Non-pigmented ciliary epithelial cell (primary cell): ENCODE results near the gene RPL38.

Experiments
- DNase-seq: peaks from one replicate; pipeline ENCODE4 v3.0.0-alpha.2; 2010; ENCODE audit warnings: low read depth

Gene RPL38

DNA sequence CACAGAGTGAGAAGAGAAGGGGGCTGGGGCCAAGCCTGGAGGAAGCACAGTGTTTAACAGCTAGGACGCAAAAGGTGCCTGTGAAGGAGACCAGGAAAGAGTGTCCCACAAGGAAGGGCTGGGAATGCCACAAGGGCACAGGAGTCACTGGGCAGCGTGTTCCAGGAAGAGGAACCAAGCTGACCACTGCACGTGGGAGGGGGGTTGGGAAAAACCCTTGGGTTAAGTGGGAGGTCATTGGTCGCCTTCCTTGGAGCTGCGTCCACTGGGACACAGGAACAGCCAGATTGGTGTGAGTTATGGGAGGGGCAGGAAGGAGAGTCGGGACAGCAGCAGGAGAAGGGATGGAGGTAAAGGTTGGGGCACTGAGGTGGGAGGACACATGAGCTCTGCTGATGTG, 22.8 kb downstream of the RPL38 start:
- DNase-seq = no peak

DNA sequence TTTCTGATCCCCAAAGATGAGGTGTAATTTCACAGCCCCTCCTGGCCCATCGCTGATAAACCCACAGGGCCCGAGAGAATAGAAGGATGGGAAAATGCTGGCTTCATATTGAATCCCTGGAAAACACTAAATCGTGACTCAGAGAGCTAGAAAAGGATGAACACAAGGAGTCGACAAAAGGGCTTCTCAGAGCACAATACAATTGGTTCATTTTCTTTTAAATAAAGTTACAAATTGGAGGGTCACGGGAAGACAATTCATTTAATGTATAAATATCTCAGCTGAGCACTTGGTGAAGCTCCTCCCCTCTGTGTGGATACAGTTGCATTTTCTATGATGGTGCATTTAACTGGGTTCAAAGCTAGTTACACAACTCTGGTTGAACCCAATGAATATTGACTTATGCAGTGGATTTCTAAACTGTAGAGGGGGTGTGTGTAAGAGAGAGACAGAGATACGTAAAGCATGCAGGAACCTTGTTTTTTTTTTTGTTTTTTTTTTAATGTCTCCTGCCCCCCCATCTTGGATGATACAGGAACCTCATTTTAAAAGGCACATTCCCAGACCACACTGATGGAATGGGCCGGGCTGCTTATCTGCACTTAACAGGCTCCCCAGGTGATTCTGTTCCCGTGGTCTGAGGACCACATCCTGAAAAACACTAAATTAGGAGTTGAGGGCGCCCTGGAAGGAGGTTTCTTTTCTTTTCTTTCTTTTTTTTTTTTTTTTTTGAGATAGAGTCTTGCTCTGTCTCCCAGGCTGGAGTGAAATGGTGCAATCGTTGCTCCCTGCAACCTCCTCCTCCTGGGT, 24.0 kb downstream of the RPL38 start:
- DNase-seq = no peak

DNA sequence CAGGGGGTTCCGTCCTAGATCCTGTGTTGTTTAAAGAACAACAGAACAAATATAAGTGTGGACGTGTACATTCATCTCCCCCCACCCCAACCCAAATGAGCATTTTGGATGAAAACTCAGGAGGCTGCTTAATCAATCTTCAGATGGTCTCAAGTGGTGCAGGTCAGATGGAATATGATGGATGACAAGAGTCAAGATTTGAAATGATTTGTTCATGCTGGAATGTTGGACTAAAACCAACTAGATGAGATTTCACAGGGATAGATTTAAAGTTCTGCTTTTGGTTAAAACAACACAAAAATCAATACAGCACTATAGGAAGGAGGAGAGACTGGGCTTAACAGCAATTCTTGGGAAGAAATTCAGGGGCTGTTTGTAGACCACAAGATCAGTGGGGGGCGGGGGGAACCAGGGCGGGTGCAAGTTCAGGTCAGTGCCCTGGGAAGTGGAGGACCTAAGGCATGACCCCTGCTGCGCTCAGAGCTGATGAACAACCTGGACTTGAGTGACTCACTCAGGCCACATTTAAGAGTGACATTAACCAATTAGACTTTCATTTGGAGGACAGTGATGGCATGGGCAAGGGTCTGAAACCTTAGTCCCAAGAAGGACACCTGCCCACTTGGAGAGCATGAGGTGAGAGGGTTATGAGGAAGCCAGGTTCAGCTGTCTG, 25.0 kb downstream of the RPL38 start:
- no peak for DNase-seq

DNA sequence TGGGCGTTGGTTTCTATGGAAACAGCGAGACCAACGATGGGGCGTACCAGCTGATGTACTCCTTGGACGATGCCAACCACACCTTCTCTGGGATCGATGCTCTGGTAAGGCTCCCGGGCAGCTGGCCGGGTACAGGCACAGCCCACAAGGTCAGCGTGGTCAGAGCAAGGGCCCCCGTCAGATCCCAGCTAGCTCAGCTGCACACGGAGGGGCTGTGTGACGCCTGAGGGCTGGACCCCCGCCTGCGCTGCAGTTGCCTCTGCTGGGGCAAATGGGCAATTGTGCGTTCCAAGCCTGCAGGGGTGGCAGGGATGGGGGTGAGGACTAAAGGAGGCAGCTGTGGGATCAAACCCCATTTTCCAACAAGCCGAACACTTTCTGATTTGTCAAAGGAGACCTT, 27.4 kb downstream of the RPL38 start:
- DNase-seq = no peak

DNA sequence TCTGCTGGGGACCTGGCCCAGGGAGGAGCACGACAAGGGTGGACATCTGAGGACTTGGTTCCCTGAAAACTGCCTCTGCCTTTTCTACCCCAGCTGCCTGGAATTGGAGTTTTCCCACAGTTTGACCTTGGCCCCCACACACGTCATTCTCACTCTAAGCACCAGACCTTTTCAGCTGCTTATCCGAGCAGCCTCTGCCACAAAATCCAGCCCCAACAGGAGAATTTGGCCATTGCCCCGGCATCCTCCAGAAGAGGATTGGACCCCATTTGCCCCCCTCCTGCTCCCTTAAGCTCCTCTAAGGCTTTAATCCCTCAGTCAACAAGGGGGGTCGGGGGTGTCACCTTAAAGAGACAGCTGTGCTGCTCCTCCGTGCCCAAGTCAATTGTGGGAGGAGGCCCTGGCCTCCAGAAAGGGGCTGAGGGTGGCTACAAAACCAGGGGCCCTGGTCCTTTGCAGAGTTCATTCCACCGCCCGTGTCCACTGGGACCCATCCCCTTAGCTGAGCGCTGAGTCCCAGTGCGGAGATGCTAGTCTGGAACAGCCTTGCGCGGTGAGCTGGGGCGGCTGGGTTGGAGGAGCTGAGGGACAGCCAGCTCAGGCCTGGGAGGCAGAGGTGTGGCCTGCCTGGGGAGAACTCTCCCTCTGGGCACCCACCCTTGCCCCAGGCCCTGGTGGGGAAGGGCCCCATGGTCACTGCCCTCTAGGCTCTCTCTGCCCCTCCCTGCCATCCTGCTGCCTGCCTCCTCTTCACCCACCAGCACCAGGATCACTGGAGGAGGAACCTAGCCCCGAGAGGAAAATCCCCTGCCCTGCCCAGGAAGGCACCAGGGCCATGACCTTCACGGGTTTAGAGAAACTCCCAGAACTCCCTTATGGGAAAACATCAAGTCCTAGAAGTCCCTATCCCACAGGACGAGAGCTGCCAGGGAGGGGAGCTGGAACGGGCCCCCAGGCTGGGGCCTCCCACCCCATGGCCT, 28.7 kb downstream of the RPL38 start:
- DNase-seq = no peak

DNA sequence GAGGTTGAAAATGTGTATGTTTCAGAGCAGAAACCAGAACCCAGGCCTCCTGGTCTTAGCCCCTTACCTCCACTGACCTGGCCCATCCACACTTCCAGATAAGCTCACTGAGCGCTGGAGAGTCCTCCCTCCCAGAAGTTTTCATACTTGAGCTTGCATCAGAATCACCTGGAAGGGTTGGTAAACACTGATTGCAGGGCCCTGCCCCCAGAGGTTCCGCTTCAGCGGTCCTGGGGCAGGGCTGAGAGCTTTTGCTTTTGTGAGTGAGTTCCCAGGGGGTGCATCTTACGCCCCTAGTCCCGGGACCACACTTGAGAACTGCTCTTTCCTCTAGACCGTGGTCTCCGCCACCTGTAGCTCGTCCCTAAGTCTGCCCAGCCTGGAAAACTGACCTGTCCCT, 30.5 kb downstream of the RPL38 start:
- DNase-seq = no peak

DNA sequence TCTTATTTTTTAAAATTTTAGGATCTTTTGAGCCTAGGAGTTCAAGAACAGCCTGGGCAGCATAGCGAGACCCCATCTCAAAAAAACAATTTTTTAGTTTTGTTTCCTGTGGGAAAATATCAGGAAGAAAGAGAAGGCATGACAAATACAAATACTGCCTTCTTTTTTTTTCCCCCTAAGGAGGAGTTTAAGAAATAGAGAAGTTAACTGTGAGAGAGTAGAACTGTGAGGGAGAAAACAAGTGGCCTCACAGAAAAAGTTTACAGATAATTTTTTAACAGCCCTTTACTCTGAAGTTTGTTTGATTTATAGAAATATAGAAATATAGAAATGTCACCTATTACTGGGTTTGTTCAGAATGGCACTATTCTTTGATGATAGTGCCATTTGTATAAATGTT, 31.0 kb downstream of the RPL38 start:
- DNase-seq = no peak

DNA sequence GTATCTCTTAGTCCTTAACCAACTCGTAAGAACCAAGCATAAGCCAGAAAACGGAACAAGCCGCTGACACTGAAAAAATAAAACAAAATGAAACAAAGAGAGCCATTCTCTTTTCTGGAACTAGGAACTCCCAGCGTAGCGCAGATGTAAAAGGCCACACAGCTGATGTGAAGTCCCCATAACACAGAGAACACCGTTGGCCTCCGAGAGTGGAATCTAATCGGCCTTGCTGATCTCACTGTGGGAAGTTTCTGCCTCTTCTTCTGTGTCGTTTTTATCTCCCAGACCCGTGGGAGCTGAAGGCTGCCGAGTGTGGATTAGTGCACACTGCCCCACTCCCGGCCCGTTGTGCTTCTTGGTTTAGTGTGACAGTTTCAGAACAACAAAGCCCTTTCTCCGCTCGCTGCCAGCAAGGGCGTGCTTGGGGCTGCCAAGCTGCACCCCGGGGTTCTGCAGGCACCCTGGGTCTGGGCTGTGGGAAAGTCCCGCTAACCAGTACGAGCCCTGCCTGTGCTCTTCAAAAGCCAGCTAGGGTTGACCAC, 31.6 kb downstream of the RPL38 start:
- no peak for DNase-seq

DNA sequence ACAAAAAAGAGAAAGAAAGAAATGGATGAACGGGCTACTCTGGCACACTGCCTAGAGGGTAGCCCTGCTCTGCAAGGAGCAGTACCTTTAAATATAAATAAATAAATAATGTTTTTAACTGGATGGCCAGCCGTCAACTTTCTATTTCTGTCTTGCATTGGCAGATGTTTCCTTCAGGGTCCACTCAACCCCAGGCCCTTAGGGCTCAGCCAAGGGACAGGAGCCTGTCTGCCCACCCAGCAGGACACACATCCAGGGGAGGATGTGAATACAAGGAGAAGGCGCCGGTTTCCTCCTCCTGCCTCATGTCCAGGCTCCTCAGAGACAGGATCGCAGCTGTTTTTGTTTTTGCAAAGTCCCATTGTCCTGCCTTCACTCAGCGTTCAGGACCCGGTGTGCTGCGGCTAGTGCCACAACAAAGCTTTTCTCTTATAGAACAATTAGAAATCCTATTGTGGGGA, 32.5 kb downstream of the RPL38 start:
- no peak for DNase-seq

DNA sequence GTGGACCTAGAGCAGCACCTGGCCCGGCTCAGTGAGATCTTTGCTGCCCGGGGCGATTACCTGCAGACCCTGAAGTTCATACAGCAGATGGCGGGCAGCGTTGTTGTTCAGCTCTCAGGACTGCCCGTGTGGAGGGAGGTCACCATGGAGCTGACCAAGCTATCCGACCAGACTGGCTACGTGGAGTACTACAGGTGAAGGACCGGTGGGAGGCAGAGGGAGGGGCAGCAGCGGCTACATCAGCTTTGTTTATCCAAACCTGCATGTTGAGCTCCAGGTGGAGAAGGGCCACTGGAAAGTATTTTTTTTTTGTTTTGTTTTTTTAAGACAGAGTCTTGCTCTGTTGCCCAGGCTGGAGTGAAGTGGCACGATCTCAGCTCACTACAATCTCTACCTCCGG, 33.8 kb downstream of the RPL38 start:
- no peak for DNase-seq

DNA sequence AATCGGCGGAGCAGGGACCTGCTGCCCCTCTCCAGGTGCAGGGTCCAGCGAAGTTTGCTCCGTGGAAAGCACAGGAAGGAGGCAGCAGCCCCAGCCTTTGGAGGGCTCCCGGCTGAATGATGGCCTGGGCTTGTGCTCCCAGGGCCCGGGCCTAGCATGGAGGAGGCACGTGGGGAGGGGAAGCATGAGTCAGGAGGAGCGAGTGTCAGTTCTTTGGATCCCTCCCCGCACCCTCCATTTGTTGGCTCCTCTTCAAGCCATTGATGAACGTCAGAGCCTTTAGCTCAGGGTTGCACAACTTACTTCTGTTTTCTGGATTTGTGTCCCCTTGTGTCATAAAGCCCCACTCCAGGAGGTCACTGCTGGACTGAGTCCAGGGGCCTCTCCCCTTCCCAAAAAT, 35.7 kb downstream of the RPL38 start:
- no peak for DNase-seq

DNA sequence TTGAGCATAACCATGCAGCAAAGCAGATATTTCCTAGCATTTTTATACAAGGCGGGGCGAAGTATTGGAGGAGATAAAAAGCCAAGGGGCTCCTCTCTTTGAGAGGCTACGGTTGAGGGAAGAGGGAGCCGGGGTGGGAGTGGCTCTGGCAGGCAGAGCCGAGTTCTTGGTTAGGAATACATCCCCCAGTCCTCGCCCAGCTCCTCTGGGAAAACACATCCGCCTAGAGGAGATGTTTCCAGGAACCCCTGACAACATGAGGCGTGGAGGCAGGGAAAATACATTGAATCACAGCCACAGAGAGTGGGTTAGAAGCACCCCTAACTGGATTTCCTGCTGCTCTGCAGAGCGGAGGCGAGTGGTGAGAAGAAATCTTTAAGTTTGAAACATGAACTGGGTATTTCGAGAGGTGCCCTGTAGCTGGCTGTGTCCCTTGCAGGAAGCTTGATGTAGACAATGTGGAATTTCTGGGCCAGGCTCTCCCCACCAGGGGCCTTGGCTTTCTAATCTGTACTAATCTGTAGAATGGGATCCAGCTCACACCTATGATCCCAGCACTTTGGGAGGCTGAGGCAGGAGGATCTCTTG, 37.2 kb downstream of the RPL38 start:
- no peak for DNase-seq

DNA sequence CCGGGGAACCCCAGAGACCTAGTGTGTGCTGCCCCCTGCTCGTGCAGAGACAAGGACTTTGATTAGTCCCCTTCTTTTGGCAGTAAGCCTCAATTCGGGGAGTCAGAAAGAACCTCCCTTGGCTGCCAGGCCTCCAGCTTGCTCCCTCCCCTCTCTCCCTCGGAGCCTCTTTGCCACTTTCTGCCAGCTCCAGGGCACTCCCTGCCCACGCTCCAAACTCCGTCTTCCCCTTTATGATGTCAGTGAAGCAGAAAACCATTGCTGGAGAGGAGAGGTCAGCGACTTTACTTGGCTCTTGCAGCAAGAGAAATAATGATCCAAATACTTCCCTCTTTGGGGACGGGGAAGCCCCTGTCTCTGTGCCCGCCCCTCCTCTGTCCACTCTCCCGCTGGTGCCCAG, 38.0 kb downstream of the RPL38 start:
- no peak for DNase-seq

DNA sequence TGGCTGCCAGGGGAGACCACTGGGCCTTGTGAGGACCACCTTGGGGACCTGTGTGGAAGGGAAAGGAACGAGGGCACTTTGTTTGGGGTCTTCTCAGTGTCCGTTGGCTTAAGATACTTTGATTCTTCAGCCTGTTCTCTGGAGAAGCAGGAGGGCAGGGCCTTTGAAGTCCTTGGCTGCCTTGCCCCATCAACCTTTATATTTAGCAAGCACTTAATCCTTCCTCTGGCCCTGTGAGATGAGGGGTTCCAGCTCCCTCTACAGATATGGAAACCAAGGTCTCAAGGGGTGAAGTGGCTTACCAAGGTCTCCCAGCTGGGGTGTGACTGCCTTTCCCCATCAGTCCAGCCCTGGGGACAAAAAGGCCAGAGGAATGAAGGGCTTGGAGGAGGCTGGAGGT, 38.4 kb downstream of the RPL38 start:
- no peak for DNase-seq

DNA sequence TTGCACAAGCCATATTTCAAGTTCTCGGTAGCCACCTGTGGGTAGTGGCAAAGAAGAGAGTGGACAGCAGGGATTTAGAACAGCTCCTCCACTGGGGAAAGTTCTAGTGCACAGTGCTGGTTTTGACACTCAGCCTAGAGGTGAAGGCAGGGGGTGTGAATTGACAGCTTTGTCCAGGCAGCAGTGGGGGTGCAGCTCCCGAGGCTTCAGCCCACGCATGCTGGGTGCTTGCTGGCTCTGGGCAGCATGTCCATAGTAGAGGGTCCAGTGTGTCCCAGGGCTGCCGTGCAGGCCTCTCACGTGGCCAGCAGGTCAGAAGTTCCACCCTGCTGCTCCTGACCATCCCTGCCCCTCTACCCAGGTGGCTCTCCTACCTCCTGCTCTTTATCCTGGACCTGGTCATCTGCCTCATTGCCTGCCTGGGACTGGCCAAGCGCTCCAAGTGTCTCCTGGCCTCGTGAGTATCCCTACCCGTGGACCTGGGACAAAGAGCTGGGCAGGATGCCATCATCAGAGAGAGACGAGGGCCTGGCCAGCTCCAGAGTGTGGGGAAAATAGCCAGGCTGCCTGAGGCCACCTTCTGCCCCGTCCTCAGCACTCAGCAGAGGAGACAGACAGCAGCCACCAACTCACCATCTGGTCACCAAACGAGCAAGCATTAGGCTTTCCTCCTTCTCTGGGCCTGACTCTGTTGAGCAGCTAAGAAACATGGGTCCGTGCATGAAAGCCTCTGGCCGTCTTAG, 39.7 kb downstream of the RPL38 start:
- no peak for DNase-seq

DNA sequence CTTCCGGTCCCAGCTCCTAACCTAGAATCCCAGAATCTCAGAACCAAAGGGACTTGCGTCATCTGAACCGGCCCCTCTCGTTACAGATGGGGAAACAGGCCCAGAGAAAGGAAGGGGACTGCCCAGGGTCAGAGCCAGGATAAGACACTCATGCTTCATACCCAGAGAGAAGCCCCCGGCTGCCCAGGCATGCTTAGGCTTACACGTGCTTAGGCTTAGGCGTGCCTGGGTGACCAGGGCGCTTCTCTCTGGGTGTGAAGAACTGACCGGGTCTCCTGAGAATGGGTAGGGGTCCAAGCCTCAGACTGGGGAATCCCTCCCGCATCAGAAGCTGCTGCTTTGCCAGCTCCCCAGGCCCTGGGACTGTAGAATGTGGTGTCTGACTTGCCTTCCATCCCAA, 40.6 kb downstream of the RPL38 start:
- DNase-seq = no peak

DNA sequence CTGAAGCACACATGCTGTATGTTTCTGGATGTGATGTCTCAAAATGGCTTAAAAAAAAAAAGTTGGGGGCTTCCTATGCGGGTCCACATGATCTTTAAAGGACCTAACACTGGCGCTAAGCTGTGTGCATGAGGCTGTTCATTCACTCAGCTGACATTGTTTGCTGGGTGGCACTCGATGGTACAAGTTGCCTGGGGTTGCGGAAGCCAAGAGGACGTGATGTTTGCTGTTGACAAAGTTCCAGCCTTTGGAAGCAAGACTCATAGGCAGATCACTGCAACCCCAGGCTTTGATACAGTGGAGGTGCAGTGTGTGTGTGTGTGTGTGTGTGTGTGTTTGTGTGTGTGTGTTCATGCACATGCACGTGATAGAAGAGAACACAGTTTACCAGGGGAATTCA, 41.1 kb downstream of the RPL38 start:
- DNase-seq = no peak

DNA sequence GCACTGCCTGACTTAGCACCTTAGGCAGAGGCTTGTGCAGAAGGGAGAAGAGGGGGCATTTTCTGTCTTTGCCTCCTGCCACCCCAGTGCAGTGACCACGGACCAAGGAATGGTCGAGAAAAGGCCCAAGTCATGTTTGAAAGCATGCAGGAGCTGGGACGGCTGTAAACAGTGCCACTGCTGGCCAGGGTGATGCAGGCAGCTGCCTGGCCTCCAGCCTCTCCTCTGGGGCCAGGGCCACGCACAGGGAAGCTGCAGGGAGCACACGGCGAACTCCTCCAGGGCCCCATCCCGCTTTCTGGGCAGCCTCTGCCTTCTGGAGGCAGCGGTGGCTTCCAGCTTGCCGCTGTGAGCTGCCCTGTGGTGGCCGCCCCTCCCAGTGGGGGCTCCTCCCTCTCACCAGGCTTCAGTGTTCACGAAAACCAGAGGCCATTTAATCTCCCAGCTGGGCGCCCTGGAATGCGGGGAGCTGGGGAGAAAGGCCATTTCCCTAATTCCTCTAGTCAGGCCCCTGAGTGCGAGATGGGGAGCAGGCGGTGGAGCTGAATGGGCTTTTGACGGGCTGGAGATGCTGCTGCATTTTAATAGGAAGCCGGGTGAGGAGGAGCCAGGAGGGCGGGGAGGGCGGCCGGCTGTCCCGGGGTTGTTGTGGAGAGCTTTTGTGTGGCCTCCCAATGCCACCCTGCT, 41.8 kb downstream of the RPL38 start:
- DNase-seq = no peak

DNA sequence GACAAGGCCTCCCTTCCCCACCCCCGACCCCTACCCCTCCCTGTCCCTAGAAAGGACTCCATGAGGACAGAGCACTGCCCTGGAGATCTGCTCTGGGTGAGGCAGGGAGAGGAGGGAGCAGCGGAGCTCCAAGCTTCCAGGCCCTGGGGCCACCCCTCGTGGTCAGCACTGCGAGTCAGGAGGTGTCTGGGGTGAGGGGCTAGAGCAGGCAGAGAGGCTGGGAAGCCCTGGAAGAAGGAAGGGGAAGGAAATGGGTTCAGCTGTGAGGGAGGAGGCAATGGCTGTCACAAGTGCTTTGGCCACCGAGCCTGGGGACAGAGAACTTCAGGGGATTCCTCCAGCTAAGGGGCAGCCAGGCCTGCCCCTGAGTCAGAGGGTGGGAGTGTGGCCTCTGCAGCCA, 42.4 kb downstream of the RPL38 start:
- no peak for DNase-seq

DNA sequence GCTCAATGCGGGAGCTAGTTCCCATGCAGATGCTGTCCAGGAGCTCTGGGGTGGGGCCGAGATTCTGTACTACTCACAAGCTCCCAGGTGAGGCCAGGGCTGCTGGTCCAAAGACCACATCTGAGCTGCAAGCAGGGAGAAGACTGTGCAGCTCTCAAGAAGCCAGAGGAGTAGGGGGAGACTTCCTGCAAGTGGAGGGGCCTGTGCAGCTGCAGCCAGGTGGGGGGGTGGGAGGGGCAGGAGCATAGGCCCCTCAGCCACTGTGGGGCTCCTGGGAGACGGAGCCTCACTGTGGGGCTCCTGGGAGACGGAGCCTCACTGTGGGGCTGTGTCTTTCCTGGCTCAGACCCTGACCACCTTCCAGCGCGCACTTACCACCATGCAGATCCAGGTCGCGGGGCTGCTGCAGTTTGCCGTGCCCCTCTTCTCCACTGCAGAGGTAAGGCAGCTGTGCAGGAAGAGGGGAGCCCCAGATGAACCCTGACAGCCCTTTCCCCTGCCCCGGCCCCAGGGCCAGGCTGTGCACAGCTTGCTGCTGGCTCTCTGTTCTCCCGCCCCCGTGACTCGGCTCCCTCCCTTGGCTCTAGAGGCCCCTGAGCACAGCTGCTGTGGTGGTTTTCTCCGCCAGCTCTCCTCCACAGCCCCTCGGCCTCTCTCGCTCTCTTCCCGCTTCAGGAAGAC, 46.3 kb downstream of the RPL38 start:
- no peak for DNase-seq
